Panc1 (cell line): ENCODE measurements around the gene GMPR. TPM values are rescaled to one million over a fixed set of nuclear protein-coding genes. Genes with fewer than 3 reads are reported as not detected.
"Not testable (repeated sequence)": the region's sequence is repeated elsewhere in the genome, so short reads cannot be mapped to it uniquely, and the experiment has no call there.

Source experiments
- ATAC-seq: fragments of 200-7000 bp; cut with Tn5 transposase; 2 replicates; pipeline ENCODE4 v1.9.1; 2020; ENCODE audit warnings: mild to moderate bottlenecking, moderate library complexity
- BruUV-seq: library from RNA; stranded (reverse); fragments of 400-500 nt; replicated peaks from 2 replicates; lab custom pipeline; 2021; lab: Mats Ljungman, UMichigan
- CTCF ChIA-PET: fragments of 300-600 bp; sonication (Branson Sonifier 250); formaldehyde crosslinking; loops from one replicate; lab custom pipeline; 2022; ENCODE audit warnings: antibody characterized with exemption; lab: Charles Lee
- POLR2A ChIA-PET: fragments of 300-600 bp; sonication (Branson Sonifier 250); formaldehyde crosslinking; loops from one replicate; lab custom pipeline; 2022; ENCODE audit warnings: antibody characterized with exemption; lab: Charles Lee
- DNase-seq: peaks from one replicate; pipeline ENCODE4 v3.0.0-alpha.2; 2010; ENCODE audit warnings: low read depth, low spot score
- H3K27ac ChIP-seq: 2 replicates; pipeline ENCODE4 v1.5.1; 2011; ENCODE audit warnings: mild to moderate bottlenecking, low read length, inconsistent platforms
- H3K27me3 ChIP-seq: fragments of 200-500 bp; sonication (Bioruptor generic); 2 replicates; pipeline ENCODE4 v1.6.0; 2014; ENCODE audit warnings: low read length, inconsistent platforms; ENCODE audit not compliant: control insufficient read depth, insufficient read depth
- H3K36me3 ChIP-seq: fragments of 200-500 bp; sonication (Bioruptor generic); 2 replicates; pipeline ENCODE4 v1.5.1; 2014; ENCODE audit warnings: inconsistent platforms, mild to moderate bottlenecking, low read length, moderate library complexity; ENCODE audit not compliant: control insufficient read depth, insufficient read depth
- H3K4me1 ChIP-seq: 2 replicates; pipeline ENCODE4 v1.5.1; 2011; ENCODE audit warnings: inconsistent platforms, mild to moderate bottlenecking, low read length, moderate library complexity; ENCODE audit not compliant: control insufficient read depth, insufficient read depth
- H3K4me3 ChIP-seq, 2 experiments: 2 replicates each; pipeline ENCODE4 v1.5.1; 2011 to 2012; ENCODE audit warnings: low read depth in 2 of 2, low read length in 2 of 2, mild to moderate bottlenecking in 2 of 2, inconsistent platforms in 1 of 2, moderate library complexity in 1 of 2
- H3K9me3 ChIP-seq: fragments of 200-500 bp; sonication (Bioruptor generic); 2 replicates; pipeline ENCODE4 v1.5.1; 2014; ENCODE audit warnings: low read depth, mild to moderate bottlenecking, inconsistent platforms, low read length, moderate library complexity; ENCODE audit not compliant: control insufficient read depth, insufficient read depth
- CTCF ChIP-seq: fragments of 450-650 bp; IDR thresholded peaks from 2 replicates; pipeline ENCODE4 v1.5.1; 2017; ENCODE audit warnings: mild to moderate bottlenecking
- POLR2AphosphoS5 ChIP-seq: IDR thresholded peaks from 2 replicates; pipeline ENCODE4 v1.6.1; 2012; ENCODE audit warnings: mild to moderate bottlenecking, low read depth, low read length, moderate library complexity
- REST ChIP-seq, 2 experiments: IDR thresholded peaks; 2 replicates each; pipeline ENCODE4 v1.6.1; 2011 to 2012; ENCODE audit warnings: low read depth in 2 of 2, control low read depth in 1 of 2, low read length in 1 of 2, mild to moderate bottlenecking in 1 of 2, moderate library complexity in 1 of 2; ENCODE audit not compliant: insufficient read depth in 1 of 2
- SIN3A ChIP-seq: IDR thresholded peaks from 2 replicates; pipeline ENCODE4 v1.6.1; 2012; ENCODE audit warnings: low read depth, mild to moderate bottlenecking, low read length, moderate library complexity, borderline replicate concordance; ENCODE audit not compliant: insufficient read depth
- TCF7L2 ChIP-seq: IDR thresholded peaks from 2 replicates; pipeline ENCODE4 v1.6.1; 2011; ENCODE audit warnings: mild to moderate bottlenecking, low read depth, low read length, inconsistent platforms
- in situ Hi-C: cut with HindIII; loops from 2 replicates; pipeline ENCODE4 v1.10.0; 2016; ENCODE audit warnings: low sequenced_read_pairs, low pct_unique_long_range_greater_than_20kb
- intact Hi-C: fragments of 100-400 bp; cut with micrococcal nuclease; formaldehyde crosslinking; loops from one replicate; pipeline ENCODE4 v1.10.0; 2022; ENCODE audit not compliant: unreplicated experiment
- total RNA-seq: library from RNA; stranded (reverse); gene quantifications from one replicate; pipeline ENCODE4 v1.2.1, GENCODE V29; 2021; ENCODE audit not compliant: unreplicated experiment

Gene GMPR
- total RNA-seq, 1 experiment from 2014 or later = 3.5 TPM

- H3K9me3 ChIP-seq = no peaks in the 10 kb centered on the region
- H3K27me3 ChIP-seq = no peaks in the 10 kb centered on the region
- no peaks in the 10 kb centered on the region for H3K36me3 ChIP-seq
- no TSS peak for BruUV-seq
- H3K4me1 ChIP-seq = no peaks in the 10 kb centered on the region
- no peak overlapping the region for H3K27ac ChIP-seq
- CTCF ChIA-PET = no interaction called here
- intact Hi-C loops = no loop called here
- ATAC-seq = 0 out of 2 replicates have a peak, but pooled peaks have one; percentile 51
- H3K4me3 ChIP-seq = no peak overlapping the region
- no peak for TF ChIP-seq REST (IDR thresholded peaks at IDR 0.05; ENCODE audit: insufficient read depth in 1 of 2, low read depth in 2 of 2, low read length in 1 of 2)
- TF ChIP-seq CTCF = no peak
- no peak for TF ChIP-seq TCF7L2
- TF ChIP-seq SIN3A = no peak
- no peak for TF ChIP-seq POLR2AphosphoS5
- in situ Hi-C loops = no loop called here
- POLR2A ChIA-PET = no interaction called here
- no peak for DNase-seq
Observed at GRCh38 chr6:16257999-16258708, 19.8 kb downstream of the GMPR start.

GRCh38 chr6:16258709-16259075 is 20.3 kb downstream of the GMPR start:
- intact Hi-C loops = no loop called here
- ChIA-PET POLR2A (no interaction called here), CTCF (no interaction called here)
- BruUV-seq = no TSS peak
- in situ Hi-C loops = no loop called here
- H3K27me3 ChIP-seq = no peaks in the 10 kb centered on the region
- H3K36me3 ChIP-seq = no peaks in the 10 kb centered on the region
- no peak overlapping the region for H3K27ac ChIP-seq
- TF ChIP-seq REST (IDR thresholded peaks at IDR 0.05; ENCODE audit: insufficient read depth in 1 of 2, low read depth in 2 of 2, low read length in 1 of 2) = no peak
- TF ChIP-seq CTCF = no peak
- TF ChIP-seq SIN3A = no peak
- TF ChIP-seq TCF7L2 = no peak
- no peak for TF ChIP-seq POLR2AphosphoS5
- no peak overlapping the region for H3K4me3 ChIP-seq
- H3K9me3 ChIP-seq = no peaks in the 10 kb centered on the region
- ATAC-seq (no peak), DNase-seq (no peak)
- no peaks in the 10 kb centered on the region for H3K4me1 ChIP-seq

GRCh38 chr6:16259604-16260003 is 21.2 kb downstream of the GMPR start:
- ATAC-seq, H3K4me1 ChIP-seq, H3K27ac ChIP-seq, H3K27me3 ChIP-seq, H3K9me3 ChIP-seq, DNase-seq, BruUV-seq, H3K36me3 ChIP-seq, in situ Hi-C loops, H3K4me3 ChIP-seq, intact Hi-C loops, POLR2A ChIA-PET, CTCF ChIA-PET: not testable (repeated sequence)
